CD14-positive monocyte (primary cell): ENCODE results near the gene PHRF1. TPM values are rescaled to one million over a fixed set of nuclear protein-coding genes. Genes with fewer than 3 reads are reported as not detected.

ENCODE experiments used
- DNase-seq, 3 donors: peaks; one replicate each; pipeline ENCODE4 v3.0.0-alpha.2; 2011 to 2022
- H2AFZ ChIP-seq: 2 replicates; pipeline ENCODE4 v1.6.0; 2012; ENCODE audit warnings: mild to moderate bottlenecking, low read depth, low read length, inconsistent platforms; ENCODE audit not compliant: insufficient read depth, poor library complexity, severe bottlenecking
- H3K27ac ChIP-seq, 2 donors: 1 replicate in 1 of 2; 2 replicates in 1 of 2; pipeline ENCODE4 v1.5.1; 2012 to 2013; ENCODE audit warnings: low read length in 2 of 2, control low read depth in 1 of 2, inconsistent platforms in 1 of 2, low read depth in 1 of 2, mild to moderate bottlenecking in 1 of 2
- H3K27me3 ChIP-seq, 2 donors: one replicate each; pipeline versions ENCODE4 v1.6.0 to v1.6.1; 2011 to 2013; ENCODE audit warnings: low read length in 2 of 2; ENCODE audit not compliant: control insufficient read depth in 2 of 2, insufficient read depth in 2 of 2
- H3K36me3 ChIP-seq, 2 donors: replicated peaks in 1 of 2; 1 replicate in 1 of 2; 2 replicates in 1 of 2; pipeline versions ENCODE4 v1.5.1 to v1.6.1; 2012 to 2013; ENCODE audit warnings: low read length in 2 of 2, control low read depth in 1 of 2, inconsistent platforms in 1 of 2, mild to moderate bottlenecking in 1 of 2; ENCODE audit not compliant: insufficient read depth in 2 of 2, control insufficient read depth in 1 of 2
- H3K4me1 ChIP-seq, 2 donors: 1 replicate in 1 of 2; 2 replicates in 1 of 2; pipeline versions ENCODE4 v1.5.1 to v1.6.1; 2012 to 2013; ENCODE audit warnings: low read length in 2 of 2, control low read depth in 1 of 2, inconsistent platforms in 1 of 2, mild to moderate bottlenecking in 1 of 2, moderate library complexity in 1 of 2; ENCODE audit not compliant: insufficient read depth in 2 of 2, control insufficient read depth in 1 of 2
- H3K4me2 ChIP-seq: replicated peaks from 2 replicates; pipeline ENCODE3; 2012; ENCODE audit warnings: low read length, moderate library complexity, mild to moderate bottlenecking; ENCODE audit not compliant: poor library complexity, severe bottlenecking; ENCODE audit errors: extremely low read depth
- H3K4me3 ChIP-seq, 3 experiments: fragments of 200-600 bp in 1 of 3; sonication (generic) in 1 of 3; replicated peaks in 1 of 3; 1 replicate in 2 of 3; 2 replicates in 1 of 3; pipeline ENCODE4 v1.5.1; 2011 to 2013; ENCODE audit warnings: low read length in 3 of 3, mild to moderate bottlenecking in 3 of 3, control low read depth in 2 of 3, low read depth in 2 of 3, inconsistent platforms in 1 of 3, moderate library complexity in 1 of 3
- H3K79me2 ChIP-seq: 2 replicates; pipeline ENCODE4 v1.6.0; 2012; ENCODE audit warnings: mild to moderate bottlenecking, control low read depth, inconsistent platforms, low read length, moderate library complexity; ENCODE audit not compliant: insufficient read depth
- H3K9ac ChIP-seq: 2 replicates; pipeline ENCODE4 v1.6.0; 2017; ENCODE audit warnings: low read length, mild to moderate bottlenecking; ENCODE audit not compliant: insufficient read depth, poor library complexity, severe bottlenecking
- H3K9me3 ChIP-seq, 2 donors: replicated peaks in 1 of 2; 1 replicate in 1 of 2; 2 replicates in 1 of 2; pipeline versions ENCODE4 v1.5.1 to v1.6.1; 2012 to 2013; ENCODE audit warnings: low read length in 2 of 2, control low read depth in 1 of 2; ENCODE audit not compliant: control insufficient read depth in 1 of 2, insufficient read depth in 1 of 2
- H4K20me1 ChIP-seq: 2 replicates; pipeline ENCODE4 v1.6.0; 2012; ENCODE audit warnings: mild to moderate bottlenecking, low read length, control low read depth, moderate library complexity; ENCODE audit not compliant: insufficient read depth
- H3K27ac Mint-ChIP-seq, 7 donors: one replicate each; pipeline ENCODE4 v1.8.0; 2020; ENCODE audit warnings: mild to moderate bottlenecking in 7 of 7, mixed read lengths in 7 of 7, moderate library complexity in 6 of 7, inconsistent platforms in 2 of 7
- H3K27me3 Mint-ChIP-seq, 3 donors: one replicate each; pipeline ENCODE4 v1.8.0; 2021 to 2022; ENCODE audit warnings: low read depth in 3 of 3, mild to moderate bottlenecking in 3 of 3, mixed read lengths in 3 of 3, moderate library complexity in 3 of 3, inconsistent platforms in 1 of 3
- H3K36me3 Mint-ChIP-seq, 2 donors: one replicate each; pipeline ENCODE4 v1.8.0; 2020; ENCODE audit warnings: mixed read lengths in 2 of 2, inconsistent platforms in 1 of 2, mild to moderate bottlenecking in 1 of 2
- H3K4me1 Mint-ChIP-seq: one replicate; pipeline ENCODE4 v1.8.0; 2020; ENCODE audit warnings: mild to moderate bottlenecking, mixed read lengths
- H3K4me3 Mint-ChIP-seq, 2 donors: one replicate each; pipeline ENCODE4 v1.8.0; 2020; ENCODE audit warnings: mild to moderate bottlenecking in 2 of 2, mixed read lengths in 2 of 2, moderate library complexity in 1 of 2
- H3K9me3 Mint-ChIP-seq, 7 donors: one replicate each; pipeline ENCODE4 v1.8.0; 2020 to 2022; ENCODE audit warnings: mixed read lengths in 7 of 7, mild to moderate bottlenecking in 6 of 7, moderate library complexity in 6 of 7, inconsistent platforms in 2 of 7
- CTCF ChIP-seq: fragments of 200-600 bp; IDR thresholded peaks from one replicate; pipeline ENCODE4 v1.8.0; 2022; ENCODE audit warnings: antibody characterized with exemption, mild to moderate bottlenecking
- WGBS: methylation state at CpG from one replicate; pipeline ENCODE4 v1.1.5; 2013; ENCODE audit warnings: missing lambda C conversion rate; ENCODE audit not compliant: insufficient coverage; 5-methylcytosine and 5-hydroxymethylcytosine counted together
- intact Hi-C, 2 donors: fragments of 100-400 bp; cut with micrococcal nuclease; formaldehyde crosslinking; loops; one replicate each; pipeline versions ENCODE4 v1.15.0 to v1.15.1; 2023
- polyA plus RNA-seq, 3 donors: library from polyadenylated mRNA; depleted of rRNA in 1 of 3; unstranded in 2 of 3; stranded (reverse) in 1 of 3; fragments of 300-500 nt in 2 of 3; fragments of >200 nt in 1 of 3; fragmentation: Illumina TruSeq in 2 of 3; gene quantifications; 1 replicate in 2 of 3; 2 replicates in 1 of 3; pipeline ENCODE4 v1.2.3, GENCODE V29; 2012 to 2021

Gene PHRF1
- polyA plus RNA-seq, 3 donors: 1.3 to 11.1 (median 3.3) TPM

GRCh38 chr11:532527-532985 is 43.7 kb upstream of the PHRF1 start:
- Histone ChIP-seq H3K27me3 (peaks cover 0 to 12% of the 10 kb centered on the region in 2 donors), H2AFZ (no peak overlapping the region), H3K9ac (no peak overlapping the region), H3K27ac (no peak overlapping the region), H3K9me3 (no peaks in the 10 kb centered on the region), H3K4me3 (no peak overlapping the region), H3K79me2 (peaks cover 12% of the 10 kb centered on the region), H4K20me1 (peaks cover 26% of the 10 kb centered on the region), H3K36me3 (peaks cover 20 to 23% of the 10 kb centered on the region in 2 donors), H3K4me2 (no peak overlapping the region), H3K4me1 (peaks cover 27 to 33% of the 10 kb centered on the region in 2 donors)
- peaks cover 15% of the 10 kb centered on the region in 2 donors for H3K36me3 Mint-ChIP-seq
- WGBS: 95% methylated on average over 18 of the region's 23 CpGs
- no peak overlapping the region for H3K4me3 Mint-ChIP-seq
- H3K9me3 Mint-ChIP-seq: peaks cover 0 to 2% (median 0%) of the 10 kb centered on the region in 7 donors
- intact Hi-C loops: no loop called here
- TF ChIP-seq CTCF: no peak
- no peak overlapping the region for H3K27ac Mint-ChIP-seq
- H3K4me1 Mint-ChIP-seq: peaks cover 8% of the 10 kb centered on the region
- peaks cover 4 to 15% (median 10%) of the 10 kb centered on the region in 3 donors for H3K27me3 Mint-ChIP-seq
- DNase-seq: no peak

DNA sequence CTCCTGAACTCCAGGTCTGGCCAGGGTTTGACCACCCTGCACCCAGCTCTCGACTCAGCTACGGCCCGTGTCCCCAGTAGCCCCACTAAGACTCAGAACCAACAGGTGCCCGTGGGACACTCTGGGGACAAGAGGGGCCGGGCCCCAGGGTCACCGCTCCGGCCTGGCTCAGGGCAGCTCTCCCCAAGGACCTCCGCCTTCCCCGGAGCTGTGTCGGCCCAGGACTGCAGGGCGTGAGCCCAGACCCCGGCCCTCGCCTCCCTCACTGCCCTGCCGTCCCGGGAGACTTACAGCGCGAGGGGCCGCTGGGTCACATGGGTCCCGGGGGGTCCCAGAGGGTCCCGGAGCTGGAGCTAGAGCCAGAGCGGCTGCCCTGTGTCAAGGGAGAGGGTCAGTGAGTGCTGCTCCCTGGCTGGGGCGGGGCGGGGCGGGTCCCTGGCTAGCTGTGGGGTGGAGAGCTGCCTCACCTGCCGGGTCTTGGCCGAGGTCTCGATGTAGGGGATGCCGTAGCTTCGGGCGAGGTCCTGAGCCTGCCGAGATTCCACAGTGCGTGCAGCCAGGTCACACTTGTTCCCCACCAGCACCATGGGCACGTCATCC is 43.2 kb upstream of the PHRF1 start:
- Mint-ChIP-seq H3K4me1 (peaks cover 11% of the 10 kb centered on the region), H3K9me3 (peaks cover 0 to 4% (median 0%) of the 10 kb centered on the region in 7 donors), H3K27ac (no peak overlapping the region), H3K36me3 (peaks cover 15% of the 10 kb centered on the region in 2 donors), H3K27me3 (peaks cover 4 to 21% (median 12%) of the 10 kb centered on the region in 3 donors), H3K4me3 (no peak overlapping the region)
- H3K27ac ChIP-seq: no peak overlapping the region
- no peak overlapping the region for H3K4me2 ChIP-seq
- TF ChIP-seq CTCF: no peak
- DNase-seq: no peak
- WGBS: 98% methylated on average over 33 of the region's 33 CpGs
- no peaks in the 10 kb centered on the region for H3K9me3 ChIP-seq
- no peak overlapping the region for H3K9ac ChIP-seq
- H3K4me1 ChIP-seq: peaks cover 33 to 37% of the 10 kb centered on the region in 2 donors
- intact Hi-C loops: no loop called here
- no peak overlapping the region for H2AFZ ChIP-seq
- H3K27me3 ChIP-seq: peaks cover 0 to 17% of the 10 kb centered on the region in 2 donors
- peaks cover 26% of the 10 kb centered on the region for H4K20me1 ChIP-seq
- peaks cover 12% of the 10 kb centered on the region for H3K79me2 ChIP-seq
- no peak overlapping the region for H3K4me3 ChIP-seq
- peaks cover 20 to 23% of the 10 kb centered on the region in 2 donors for H3K36me3 ChIP-seq
